HepG2 (cell line): ENCODE results near the gene MPPE1. TPM values are rescaled to one million over a fixed set of nuclear protein-coding genes. Genes with fewer than 3 reads are reported as not detected.

Source experiments
- PHF20 ChIP-seq: sonication (generic); formaldehyde crosslinking; IDR thresholded peaks from 2 replicates; pipeline ENCODE4 v1.5.0; 2020; ENCODE audit warnings: mild to moderate bottlenecking, missing genetic modification reagents
- SIX1 ChIP-seq: sonication (generic); formaldehyde crosslinking; IDR thresholded peaks from 2 replicates; pipeline ENCODE4 v1.4.0; 2020; ENCODE audit warnings: missing genetic modification reagents, borderline replicate concordance
- SMAD9 ChIP-seq: sonication (generic); formaldehyde crosslinking; IDR thresholded peaks from 2 replicates; pipeline ENCODE4 v1.5.1; 2020; ENCODE audit warnings: mild to moderate bottlenecking, missing genetic modification reagents
- U2AF2 ChIP-seq: fragments of 200-400 bp; formaldehyde crosslinking; IDR thresholded peaks from 2 replicates; pipeline ENCODE4 v1.6.1; 2017; ENCODE audit warnings: low read depth, mild to moderate bottlenecking, low read length
- ZNF260 ChIP-seq: sonication (generic); formaldehyde crosslinking; IDR thresholded peaks from 2 replicates; pipeline ENCODE4 v1.4.0; 2020; ENCODE audit warnings: missing genetic modification reagents, low read depth, mild to moderate bottlenecking, borderline replicate concordance
- ZNF530 ChIP-seq: sonication (generic); formaldehyde crosslinking; IDR thresholded peaks from 2 replicates; pipeline ENCODE4 v1.5.0; 2020; ENCODE audit warnings: low read depth, mild to moderate bottlenecking, missing genetic modification reagents
- ZNF550 ChIP-seq: sonication (generic); formaldehyde crosslinking; IDR thresholded peaks from 2 replicates; pipeline ENCODE4 v1.4.0; 2020; ENCODE audit warnings: mild to moderate bottlenecking, missing genetic modification reagents, borderline replicate concordance
- ZNF660 ChIP-seq: sonication (generic); formaldehyde crosslinking; IDR thresholded peaks from 2 replicates; pipeline ENCODE4 v1.5.1; 2020; ENCODE audit warnings: mild to moderate bottlenecking, low read depth, missing genetic modification reagents, borderline replicate concordance
- polyA plus RNA-seq, 8 experiments: library from polyadenylated mRNA; depleted of rRNA in 3 of 8; stranded (reverse) in 7 of 8; unstranded in 1 of 8; fragments of >200 nt; fragmentation: Illumina TruSeq in 4 of 8; extraction: Trizol in 4 of 8; gene quantifications; 2 replicates each; pipeline versions ENCODE4 v1.2.1 to v1.2.3, GENCODE V29; 2011 to 2016; ENCODE audit warnings: low read depth in 4 of 8, missing spikeins in 1 of 8, mixed read lengths in 1 of 8; ENCODE audit not compliant: insufficient read depth in 1 of 8
- total RNA-seq, 5 experiments: library from RNA; depleted of rRNA; stranded (reverse); fragments of >200 nt; fragmentation: Illumina TruSeq; extraction: Trizol; gene quantifications; 2 replicates each; pipeline ENCODE4 v1.2.3, GENCODE V29; 2016; ENCODE audit warnings: low read depth in 1 of 5
- TF ChIP-seq, protein P1 (sequence below): sonication (generic); formaldehyde crosslinking; IDR thresholded peaks from 2 replicates; pipeline ENCODE4 v1.8.0; 2022; ENCODE audit warnings: mild to moderate bottlenecking, missing genetic modification reagents
- TF ChIP-seq, protein P2 (sequence below): sonication (generic); formaldehyde crosslinking; IDR thresholded peaks from 2 replicates; pipeline ENCODE4 v1.8.0; 2022; ENCODE audit warnings: mild to moderate bottlenecking, missing genetic modification reagents, moderate library complexity
- TF ChIP-seq, protein P3 (sequence below): IDR thresholded peaks from 2 replicates; pipeline ENCODE4 v1.6.1; 2016; ENCODE audit warnings: low read depth, missing genetic modification reagents, missing compliant biosample characterization
- TF ChIP-seq, protein P4 (sequence below): sonication (generic); formaldehyde crosslinking; conservative IDR thresholded peaks from 2 replicates; pipeline ENCODE4 v1.8.0; 2022; ENCODE audit warnings: low read depth, missing genetic modification reagents
- TF ChIP-seq, protein P5 (sequence below): sonication (generic); formaldehyde crosslinking; IDR thresholded peaks from 2 replicates; pipeline ENCODE4 v1.8.0; 2022; ENCODE audit warnings: mild to moderate bottlenecking, missing genetic modification reagents, borderline replicate concordance
- TF ChIP-seq, protein P6 (sequence below): sonication (generic); formaldehyde crosslinking; IDR thresholded peaks from 2 replicates; pipeline ENCODE4 v1.4.0; 2020; ENCODE audit warnings: missing genetic modification reagents

MPPE1 gene
- total and polyA plus RNA-seq, 2 of the 13 experiments (the other 11 are each of a cell fraction or from before 2014, with no cell fraction given), result 9.6 to 11.9 TPM

DNA sequence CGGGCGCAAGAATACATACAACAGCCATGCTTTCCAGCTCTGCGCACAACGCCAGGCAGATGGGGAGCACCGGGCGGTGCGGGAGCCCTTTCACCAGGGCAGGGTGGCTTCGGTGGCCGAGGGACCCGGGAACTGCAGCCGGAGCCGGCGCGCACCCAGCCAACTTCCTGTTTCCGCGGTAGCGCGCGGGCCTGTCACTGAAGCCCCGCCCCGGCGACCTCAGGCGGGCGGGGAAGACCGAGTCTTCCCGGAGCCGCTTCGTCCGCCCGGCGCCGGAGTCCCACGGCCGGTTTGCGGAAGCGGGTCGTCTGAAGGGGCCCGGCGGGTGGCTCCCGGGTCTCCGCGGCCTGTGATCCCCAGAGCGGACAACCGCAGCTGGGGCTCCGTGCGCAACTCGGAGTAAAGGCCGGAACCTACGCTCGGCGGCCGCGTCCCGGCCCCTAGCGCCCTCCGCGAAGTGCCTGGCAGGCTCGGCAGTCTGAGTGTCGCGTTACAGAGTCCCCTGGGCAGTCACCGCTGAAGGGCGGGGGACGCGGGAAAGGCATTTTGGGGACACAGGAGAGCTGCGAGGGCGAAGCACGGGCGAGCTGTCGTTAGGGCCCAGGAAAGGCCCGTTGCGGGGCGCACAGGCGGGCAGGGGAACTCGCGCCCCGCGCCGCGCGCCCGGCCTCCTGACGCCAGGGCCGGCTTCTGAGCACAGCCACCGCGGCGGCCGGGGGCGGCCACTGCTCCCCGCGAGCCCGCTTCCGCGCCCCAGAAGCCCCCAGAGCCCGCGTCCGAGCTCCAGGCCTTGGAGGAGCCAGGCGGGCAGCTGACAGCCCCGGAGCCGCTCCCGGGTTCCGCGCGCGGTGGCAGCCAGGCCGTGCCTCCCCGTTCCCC, at the start of gene MPPE1 (continued):
- TF ChIP-seq, protein P1, sequence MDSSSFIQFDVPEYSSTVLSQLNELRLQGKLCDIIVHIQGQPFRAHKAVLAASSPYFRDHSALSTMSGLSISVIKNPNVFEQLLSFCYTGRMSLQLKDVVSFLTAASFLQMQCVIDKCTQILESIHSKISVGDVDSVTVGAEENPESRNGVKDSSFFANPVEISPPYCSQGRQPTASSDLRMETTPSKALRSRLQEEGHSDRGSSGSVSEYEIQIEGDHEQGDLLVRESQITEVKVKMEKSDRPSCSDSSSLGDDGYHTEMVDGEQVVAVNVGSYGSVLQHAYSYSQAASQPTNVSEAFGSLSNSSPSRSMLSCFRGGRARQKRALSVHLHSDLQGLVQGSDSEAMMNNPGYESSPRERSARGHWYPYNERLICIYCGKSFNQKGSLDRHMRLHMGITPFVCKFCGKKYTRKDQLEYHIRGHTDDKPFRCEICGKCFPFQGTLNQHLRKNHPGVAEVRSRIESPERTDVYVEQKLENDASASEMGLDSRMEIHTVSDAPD, result no peak
- no peak for TF ChIP-seq ZNF260 (CRISPR knock-in tag)
- peak; percentile 90 for TF ChIP-seq PHF20 (CRISPR knock-in tag)
- 0 out of 2 replicates have a peak, but pooled peaks have one; percentile 19 for TF ChIP-seq SIX1 (CRISPR knock-in tag)
- TF ChIP-seq U2AF2, result no peak
- TF ChIP-seq, protein P2, sequence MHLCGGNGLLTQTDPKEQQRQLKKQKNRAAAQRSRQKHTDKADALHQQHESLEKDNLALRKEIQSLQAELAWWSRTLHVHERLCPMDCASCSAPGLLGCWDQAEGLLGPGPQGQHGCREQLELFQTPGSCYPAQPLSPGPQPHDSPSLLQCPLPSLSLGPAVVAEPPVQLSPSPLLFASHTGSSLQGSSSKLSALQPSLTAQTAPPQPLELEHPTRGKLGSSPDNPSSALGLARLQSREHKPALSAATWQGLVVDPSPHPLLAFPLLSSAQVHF (CRISPR knock-in tag), result no peak
- TF ChIP-seq ZNF660 (CRISPR knock-in tag), result no peak
- no peak for TF ChIP-seq SMAD9 (CRISPR knock-in tag)
- TF ChIP-seq, protein P3, sequence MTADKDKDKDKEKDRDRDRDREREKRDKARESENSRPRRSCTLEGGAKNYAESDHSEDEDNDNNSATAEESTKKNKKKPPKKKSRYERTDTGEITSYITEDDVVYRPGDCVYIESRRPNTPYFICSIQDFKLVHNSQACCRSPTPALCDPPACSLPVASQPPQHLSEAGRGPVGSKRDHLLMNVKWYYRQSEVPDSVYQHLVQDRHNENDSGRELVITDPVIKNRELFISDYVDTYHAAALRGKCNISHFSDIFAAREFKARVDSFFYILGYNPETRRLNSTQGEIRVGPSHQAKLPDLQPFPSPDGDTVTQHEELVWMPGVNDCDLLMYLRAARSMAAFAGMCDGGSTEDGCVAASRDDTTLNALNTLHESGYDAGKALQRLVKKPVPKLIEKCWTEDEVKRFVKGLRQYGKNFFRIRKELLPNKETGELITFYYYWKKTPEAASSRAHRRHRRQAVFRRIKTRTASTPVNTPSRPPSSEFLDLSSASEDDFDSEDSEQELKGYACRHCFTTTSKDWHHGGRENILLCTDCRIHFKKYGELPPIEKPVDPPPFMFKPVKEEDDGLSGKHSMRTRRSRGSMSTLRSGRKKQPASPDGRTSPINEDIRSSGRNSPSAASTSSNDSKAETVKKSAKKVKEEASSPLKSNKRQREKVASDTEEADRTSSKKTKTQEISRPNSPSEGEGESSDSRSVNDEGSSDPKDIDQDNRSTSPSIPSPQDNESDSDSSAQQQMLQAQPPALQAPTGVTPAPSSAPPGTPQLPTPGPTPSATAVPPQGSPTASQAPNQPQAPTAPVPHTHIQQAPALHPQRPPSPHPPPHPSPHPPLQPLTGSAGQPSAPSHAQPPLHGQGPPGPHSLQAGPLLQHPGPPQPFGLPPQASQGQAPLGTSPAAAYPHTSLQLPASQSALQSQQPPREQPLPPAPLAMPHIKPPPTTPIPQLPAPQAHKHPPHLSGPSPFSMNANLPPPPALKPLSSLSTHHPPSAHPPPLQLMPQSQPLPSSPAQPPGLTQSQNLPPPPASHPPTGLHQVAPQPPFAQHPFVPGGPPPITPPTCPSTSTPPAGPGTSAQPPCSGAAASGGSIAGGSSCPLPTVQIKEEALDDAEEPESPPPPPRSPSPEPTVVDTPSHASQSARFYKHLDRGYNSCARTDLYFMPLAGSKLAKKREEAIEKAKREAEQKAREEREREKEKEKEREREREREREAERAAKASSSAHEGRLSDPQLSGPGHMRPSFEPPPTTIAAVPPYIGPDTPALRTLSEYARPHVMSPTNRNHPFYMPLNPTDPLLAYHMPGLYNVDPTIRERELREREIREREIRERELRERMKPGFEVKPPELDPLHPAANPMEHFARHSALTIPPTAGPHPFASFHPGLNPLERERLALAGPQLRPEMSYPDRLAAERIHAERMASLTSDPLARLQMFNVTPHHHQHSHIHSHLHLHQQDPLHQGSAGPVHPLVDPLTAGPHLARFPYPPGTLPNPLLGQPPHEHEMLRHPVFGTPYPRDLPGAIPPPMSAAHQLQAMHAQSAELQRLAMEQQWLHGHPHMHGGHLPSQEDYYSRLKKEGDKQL (CRISPR knock-in tag), result no peak
- TF ChIP-seq, protein P4, sequence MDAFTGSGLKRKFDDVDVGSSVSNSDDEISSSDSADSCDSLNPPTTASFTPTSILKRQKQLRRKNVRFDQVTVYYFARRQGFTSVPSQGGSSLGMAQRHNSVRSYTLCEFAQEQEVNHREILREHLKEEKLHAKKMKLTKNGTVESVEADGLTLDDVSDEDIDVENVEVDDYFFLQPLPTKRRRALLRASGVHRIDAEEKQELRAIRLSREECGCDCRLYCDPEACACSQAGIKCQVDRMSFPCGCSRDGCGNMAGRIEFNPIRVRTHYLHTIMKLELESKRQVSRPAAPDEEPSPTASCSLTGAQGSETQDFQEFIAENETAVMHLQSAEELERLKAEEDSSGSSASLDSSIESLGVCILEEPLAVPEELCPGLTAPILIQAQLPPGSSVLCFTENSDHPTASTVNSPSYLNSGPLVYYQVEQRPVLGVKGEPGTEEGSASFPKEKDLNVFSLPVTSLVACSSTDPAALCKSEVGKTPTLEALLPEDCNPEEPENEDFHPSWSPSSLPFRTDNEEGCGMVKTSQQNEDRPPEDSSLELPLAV (CRISPR knock-in tag), result no peak
- TF ChIP-seq, protein P5, sequence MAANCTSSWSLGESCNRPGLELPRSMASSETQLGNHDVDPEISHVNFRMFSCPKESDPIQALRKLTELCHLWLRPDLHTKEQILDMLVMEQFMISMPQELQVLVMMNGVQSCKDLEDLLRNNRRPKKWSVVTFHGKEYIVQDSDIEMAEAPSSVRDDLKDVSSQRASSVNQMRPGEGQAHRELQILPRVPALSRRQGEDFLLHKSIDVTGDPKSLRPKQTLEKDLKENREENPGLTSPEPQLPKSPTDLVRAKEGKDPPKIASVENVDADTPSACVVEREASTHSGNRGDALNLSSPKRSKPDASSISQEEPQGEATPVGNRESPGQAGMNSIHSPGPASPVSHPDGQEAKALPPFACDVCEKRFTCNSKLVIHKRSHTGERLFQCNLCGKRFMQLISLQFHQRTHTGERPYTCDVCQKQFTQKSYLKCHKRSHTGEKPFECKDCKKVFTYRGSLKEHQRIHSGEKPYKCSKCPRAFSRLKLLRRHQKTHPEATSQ (CRISPR knock-in tag), result no peak
- TF ChIP-seq, protein P6, sequence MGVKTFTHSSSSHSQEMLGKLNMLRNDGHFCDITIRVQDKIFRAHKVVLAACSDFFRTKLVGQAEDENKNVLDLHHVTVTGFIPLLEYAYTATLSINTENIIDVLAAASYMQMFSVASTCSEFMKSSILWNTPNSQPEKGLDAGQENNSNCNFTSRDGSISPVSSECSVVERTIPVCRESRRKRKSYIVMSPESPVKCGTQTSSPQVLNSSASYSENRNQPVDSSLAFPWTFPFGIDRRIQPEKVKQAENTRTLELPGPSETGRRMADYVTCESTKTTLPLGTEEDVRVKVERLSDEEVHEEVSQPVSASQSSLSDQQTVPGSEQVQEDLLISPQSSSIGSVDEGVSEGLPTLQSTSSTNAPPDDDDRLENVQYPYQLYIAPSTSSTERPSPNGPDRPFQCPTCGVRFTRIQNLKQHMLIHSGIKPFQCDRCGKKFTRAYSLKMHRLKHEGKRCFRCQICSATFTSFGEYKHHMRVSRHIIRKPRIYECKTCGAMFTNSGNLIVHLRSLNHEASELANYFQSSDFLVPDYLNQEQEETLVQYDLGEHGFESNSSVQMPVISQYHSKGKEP (CRISPR knock-in tag), result no peak
- 0 out of 2 replicates have a peak, but pooled peaks have one; percentile 43 for TF ChIP-seq ZNF530 (CRISPR knock-in tag)
- TF ChIP-seq ZNF550, result no peak
